ENCODE results near the gene USP16. TPM values are rescaled to one million over a fixed set of nuclear protein-coding genes. Genes with fewer than 3 reads are reported as not detected.

The USP16 gene
- polyA plus RNA-seq, 2 of the 4 experiments (the other 2 are of a cell fraction), result 23.6 to 40.7 TPM

DNA sequence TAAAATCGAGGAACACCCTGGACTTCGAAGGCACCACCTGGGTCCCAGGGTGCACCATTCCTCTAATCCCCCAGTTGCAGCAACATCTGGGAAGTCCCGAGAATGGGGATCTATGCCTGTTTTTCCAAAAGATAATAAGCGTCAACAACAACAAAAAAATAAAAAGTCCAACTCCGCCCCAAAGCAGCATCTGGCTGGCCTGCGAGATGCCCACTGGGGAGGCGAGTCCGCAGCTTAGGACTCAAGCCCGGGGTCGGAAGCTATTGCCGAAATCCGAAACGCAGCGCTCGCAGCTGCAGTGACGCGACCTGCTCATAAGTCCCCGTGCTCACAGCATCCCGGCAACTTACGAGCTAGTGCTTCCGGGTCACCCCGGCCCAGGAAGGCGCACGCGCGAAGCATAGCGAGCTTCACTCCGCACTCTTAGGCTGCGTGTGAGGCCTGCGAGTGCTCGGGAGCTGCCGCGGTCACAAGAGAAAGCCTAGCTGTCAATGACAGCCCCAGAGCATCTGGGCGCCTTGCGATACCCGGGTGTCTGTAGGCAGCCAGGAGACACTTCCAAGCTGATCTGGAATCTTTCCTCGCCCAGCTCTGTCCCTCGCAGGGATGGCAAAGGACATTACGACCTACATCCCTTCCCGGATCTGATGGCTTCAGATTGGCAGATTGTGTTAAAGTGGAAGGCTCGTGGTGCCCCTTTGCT, 21.9 kb upstream of the USP16 start:
- CTCF ChIA-PET, result no interaction called here
- POLR2A ChIA-PET, result interaction anchor here (0.5 to 1.7 kb wide), 13 partner anchors 10 to 161 kb away, joined by 3 to 49 read pairs (median 6); partner anchors contain the start of genes LTN1, RWDD2B and USP16
- peak; percentile 100 for ATAC-seq
- TF ChIP-seq NFE2L2 (conservative IDR thresholded peaks at IDR 0.05; ENCODE audit: low read length), result no peak
- no peak for TF ChIP-seq ELK1 (IDR thresholded peaks at IDR 0.05; ENCODE audit: low read depth, low read length)
- no peak for TF ChIP-seq BHLHE40 (IDR thresholded peaks at IDR 0.05; ENCODE audit: low read depth, low read length)
- no peak for TF ChIP-seq EHMT2 (IDR thresholded peaks at IDR 0.05; ENCODE audit: low read depth)
- TF ChIP-seq KDM1A (IDR thresholded peaks at IDR 0.05; ENCODE audit: low read depth), result no peak
- no peak for TF ChIP-seq EHF (CRISPR knock-in tag; IDR thresholded peaks at IDR 0.05)
- no peak for TF ChIP-seq HOXB5 (CRISPR knock-in tag; IDR thresholded peaks at IDR 0.05)
- peak; percentile 85 for TF ChIP-seq E2F6 (IDR thresholded peaks at IDR 0.05; ENCODE audit: borderline replicate concordance, low read depth)
- TF ChIP-seq HOXB13 (CRISPR knock-in tag; IDR thresholded peaks at IDR 0.05; ENCODE audit: low read depth), result 0 out of 2 replicates have a peak, but pooled peaks have one; percentile 40
- TF ChIP-seq, protein P1, sequence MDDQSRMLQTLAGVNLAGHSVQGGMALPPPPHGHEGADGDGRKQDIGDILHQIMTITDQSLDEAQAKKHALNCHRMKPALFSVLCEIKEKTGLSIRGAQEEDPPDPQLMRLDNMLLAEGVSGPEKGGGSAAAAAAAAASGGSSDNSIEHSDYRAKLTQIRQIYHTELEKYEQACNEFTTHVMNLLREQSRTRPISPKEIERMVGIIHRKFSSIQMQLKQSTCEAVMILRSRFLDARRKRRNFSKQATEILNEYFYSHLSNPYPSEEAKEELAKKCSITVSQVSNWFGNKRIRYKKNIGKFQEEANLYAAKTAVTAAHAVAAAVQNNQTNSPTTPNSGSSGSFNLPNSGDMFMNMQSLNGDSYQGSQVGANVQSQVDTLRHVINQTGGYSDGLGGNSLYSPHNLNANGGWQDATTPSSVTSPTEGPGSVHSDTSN (IDR thresholded peaks at IDR 0.05), result no peak
- 0 out of 2 replicates have a peak, but pooled peaks have one; percentile 13 for TF ChIP-seq RNF2 (IDR thresholded peaks at IDR 0.05; ENCODE audit: borderline replicate concordance, low read depth)
- no peak for TF ChIP-seq NPAS2 (CRISPR knock-in tag; IDR thresholded peaks at IDR 0.05; ENCODE audit: borderline replicate concordance)
- TF ChIP-seq HOXA7 (CRISPR knock-in tag; IDR thresholded peaks at IDR 0.05), result no peak
- TF ChIP-seq HEYL (CRISPR knock-in tag; IDR thresholded peaks at IDR 0.05), result no peak
- TF ChIP-seq HES2 (IDR thresholded peaks at IDR 0.05), result no peak
- no peak for TF ChIP-seq CBX8 (IDR thresholded peaks at IDR 0.05)
- TF ChIP-seq PHF8 (IDR thresholded peaks at IDR 0.05; ENCODE audit: borderline replicate concordance, low read depth), result peak; percentile 84; the same call in 1 of the 2 replicates
- no peak for TF ChIP-seq REST (IDR thresholded peaks at IDR 0.05)
- no peak for TF ChIP-seq FOSB (CRISPR knock-in tag; IDR thresholded peaks at IDR 0.05)
- no peak for TF ChIP-seq NR3C1 (IDR thresholded peaks at IDR 0.05)
- peak; percentile 98 for TF ChIP-seq POLR2A (IDR thresholded peaks at IDR 0.05; ENCODE audit: low read length)
- no peak for TF ChIP-seq CTCF (IDR thresholded peaks at IDR 0.05)
- no peak for TF ChIP-seq ZSCAN20 (CRISPR knock-in tag; IDR thresholded peaks at IDR 0.05)
- peak; percentile 71 to 82 for TF ChIP-seq JUN (IDR thresholded peaks at IDR 0.05)
- TF ChIP-seq, protein P2, sequence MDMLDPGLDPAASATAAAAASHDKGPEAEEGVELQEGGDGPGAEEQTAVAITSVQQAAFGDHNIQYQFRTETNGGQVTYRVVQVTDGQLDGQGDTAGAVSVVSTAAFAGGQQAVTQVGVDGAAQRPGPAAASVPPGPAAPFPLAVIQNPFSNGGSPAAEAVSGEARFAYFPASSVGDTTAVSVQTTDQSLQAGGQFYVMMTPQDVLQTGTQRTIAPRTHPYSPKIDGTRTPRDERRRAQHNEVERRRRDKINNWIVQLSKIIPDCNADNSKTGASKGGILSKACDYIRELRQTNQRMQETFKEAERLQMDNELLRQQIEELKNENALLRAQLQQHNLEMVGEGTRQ (IDR thresholded peaks at IDR 0.05), result no peak
- TF ChIP-seq FOSL2 (IDR thresholded peaks at IDR 0.05), result no peak
- no peak for TF ChIP-seq FOSL2 (CRISPR knock-in tag; IDR thresholded peaks at IDR 0.05)
- no peak for TF ChIP-seq ESRRA (IDR thresholded peaks at IDR 0.05; ENCODE audit: borderline replicate concordance, low read length)
- no peak for TF ChIP-seq CHD2 (IDR thresholded peaks at IDR 0.05; ENCODE audit: low read length, partially characterized antibody)
- peak; percentile 73; the same call in 1 of the 2 replicates for TF ChIP-seq TP53 (CRISPR knock-in tag; IDR thresholded peaks at IDR 0.05)
- no peak for TF ChIP-seq ZFP36 (IDR thresholded peaks at IDR 0.05; ENCODE audit: borderline replicate concordance, partially characterized antibody)
- TF ChIP-seq RCOR1 (IDR thresholded peaks at IDR 0.05; ENCODE audit: low read depth, low read length), result no peak
- no peak for TF ChIP-seq SMC3 (IDR thresholded peaks at IDR 0.05)

More for the DNA sequence above, 21.9 kb upstream of the USP16 start:
- FAIRE-seq (no peak), DNase-seq (ENCODE audit: low read depth in 1 of 2, low spot score in 1 of 2) (peak; percentile 84 to 96)
- 1% methylated on average over 33 of the region's 41 CpGs for WGBS (ENCODE audit: missing lambda C conversion rate)
- H3K4me3 ChIP-seq, result peak overlapping the region; percentile 81
- peak overlapping the region; percentile 89 for H3K4me2 ChIP-seq
- peak overlapping the region; percentile 86 to 93 for H3K27ac ChIP-seq
- no peaks in the 10 kb centered on the region for H3K4me1 ChIP-seq
- H3K9me3 ChIP-seq, result no peaks in the 10 kb centered on the region
